Measurements from ENCODE around the gene ADARB1. TPM values are rescaled to one million over a fixed set of nuclear protein-coding genes. Genes with fewer than 3 reads are reported as not detected.

The ADARB1 gene
- total RNA-seq, 2 experiments from 2014 or later: 27.5 to 28.6 TPM

DNA sequence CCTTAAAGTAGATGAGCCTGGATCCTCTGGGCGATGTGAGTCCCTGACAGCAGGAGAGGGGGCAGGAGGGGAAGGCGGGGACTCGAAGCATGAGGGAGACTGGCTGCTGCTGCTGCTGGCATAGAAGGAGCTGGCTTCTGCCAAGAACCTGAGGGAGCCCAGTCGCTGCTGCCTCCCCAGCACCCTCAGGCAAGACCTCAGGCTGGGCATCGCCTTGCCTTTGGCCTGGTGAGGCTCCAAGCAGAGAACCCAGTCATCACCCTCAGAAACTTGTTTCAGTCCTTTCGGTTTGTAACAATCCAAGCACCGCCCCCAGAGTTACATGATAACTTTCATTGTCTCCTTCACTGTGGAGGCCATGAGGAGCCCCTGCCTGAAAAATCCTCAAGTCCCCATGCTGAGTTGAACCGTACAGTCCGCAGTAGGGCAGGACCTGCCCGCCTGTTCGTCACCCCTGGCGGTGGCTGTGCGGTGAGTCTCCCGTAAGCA is 174.6 kb downstream of the ADARB1 start:
- TF ChIP-seq, protein P1, sequence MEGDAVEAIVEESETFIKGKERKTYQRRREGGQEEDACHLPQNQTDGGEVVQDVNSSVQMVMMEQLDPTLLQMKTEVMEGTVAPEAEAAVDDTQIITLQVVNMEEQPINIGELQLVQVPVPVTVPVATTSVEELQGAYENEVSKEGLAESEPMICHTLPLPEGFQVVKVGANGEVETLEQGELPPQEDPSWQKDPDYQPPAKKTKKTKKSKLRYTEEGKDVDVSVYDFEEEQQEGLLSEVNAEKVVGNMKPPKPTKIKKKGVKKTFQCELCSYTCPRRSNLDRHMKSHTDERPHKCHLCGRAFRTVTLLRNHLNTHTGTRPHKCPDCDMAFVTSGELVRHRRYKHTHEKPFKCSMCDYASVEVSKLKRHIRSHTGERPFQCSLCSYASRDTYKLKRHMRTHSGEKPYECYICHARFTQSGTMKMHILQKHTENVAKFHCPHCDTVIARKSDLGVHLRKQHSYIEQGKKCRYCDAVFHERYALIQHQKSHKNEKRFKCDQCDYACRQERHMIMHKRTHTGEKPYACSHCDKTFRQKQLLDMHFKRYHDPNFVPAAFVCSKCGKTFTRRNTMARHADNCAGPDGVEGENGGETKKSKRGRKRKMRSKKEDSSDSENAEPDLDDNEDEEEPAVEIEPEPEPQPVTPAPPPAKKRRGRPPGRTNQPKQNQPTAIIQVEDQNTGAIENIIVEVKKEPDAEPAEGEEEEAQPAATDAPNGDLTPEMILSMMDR (IDR thresholded peaks at IDR 0.05): no peak
- H3K27ac Mint-ChIP-seq: no peak overlapping the region
- H3K9me3 Mint-ChIP-seq: no peaks in the 10 kb centered on the region
- intact Hi-C loops (cut with DNase I, micrococcal nuclease): no loop called here
- Histone ChIP-seq H3K4me1 (ENCODE audit: insufficient read depth, low read length) (no peaks in the 10 kb centered on the region), H3K27ac (ENCODE audit: low read depth in 1 of 2, low read length in 2 of 2) (no peak overlapping the region), H3K27me3 (ENCODE audit: control insufficient read depth in 1 of 2, insufficient read depth in 2 of 2, low read length in 2 of 2) (no peaks in the 10 kb centered on the region), H3K4me3 (ENCODE audit: low read length) (no peak overlapping the region), H3K9me3 (ENCODE audit: control insufficient read depth in 1 of 2, insufficient read depth in 1 of 2, low read length in 2 of 2) (peaks cover 3 to 5% of the 10 kb centered on the region in 2 experiments), H3K36me3 (ENCODE audit: insufficient read depth, low read length) (no peaks in the 10 kb centered on the region)
- no peaks in the 10 kb centered on the region for H3K4me1 Mint-ChIP-seq (ENCODE audit: low read depth)
- CTCF ChIA-PET: no interaction called here
- no peak for DNase-seq
- no peaks in the 10 kb centered on the region for H3K27me3 Mint-ChIP-seq
- no peaks in the 10 kb centered on the region for H3K36me3 Mint-ChIP-seq (ENCODE audit: low read depth)
- H3K4me3 Mint-ChIP-seq: no peak overlapping the region
- ATAC-seq (ENCODE audit: poor library complexity): no peak
- POLR2A ChIA-PET: no interaction called here

DNA sequence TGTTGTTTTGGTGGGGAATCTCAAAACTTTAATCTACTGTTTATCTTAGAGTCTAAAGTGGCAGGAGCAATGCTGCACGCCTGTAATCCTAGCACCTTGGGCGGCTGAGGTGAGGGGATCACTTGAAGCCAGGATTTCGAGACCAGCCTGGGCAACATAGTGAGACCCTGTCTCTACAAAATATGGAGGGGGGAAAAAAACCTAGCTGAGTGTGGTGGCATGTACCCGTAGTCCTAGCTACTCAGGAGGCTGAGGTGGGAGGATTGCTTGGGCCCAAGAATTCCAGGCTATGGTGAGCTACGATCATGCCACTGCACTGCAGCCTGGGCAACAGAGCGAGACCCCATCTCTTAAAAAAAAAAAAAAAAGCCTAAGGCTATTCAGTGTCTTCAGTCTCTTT is 175.2 kb downstream of the ADARB1 start:
- Mint-ChIP-seq H3K9me3 (no peaks in the 10 kb centered on the region), H3K4me3 (no peak overlapping the region), H3K27me3 (peaks cover 5% of the 10 kb centered on the region), H3K27ac (no peak overlapping the region), H3K4me1 (ENCODE audit: low read depth) (no peaks in the 10 kb centered on the region), H3K36me3 (ENCODE audit: low read depth) (no peaks in the 10 kb centered on the region)
- H3K9me3 ChIP-seq (ENCODE audit: control insufficient read depth in 1 of 2, insufficient read depth in 1 of 2, low read length in 2 of 2): peaks cover 0 to 4% of the 10 kb centered on the region in 2 experiments
- no peak for DNase-seq
- ChIA-PET CTCF (no interaction called here), POLR2A (no interaction called here)
- H3K27me3 ChIP-seq (ENCODE audit: control insufficient read depth in 1 of 2, insufficient read depth in 2 of 2, low read length in 2 of 2): peaks cover 0 to 5% of the 10 kb centered on the region in 2 experiments
- intact Hi-C loops (cut with DNase I, micrococcal nuclease): no loop called here
- ATAC-seq (ENCODE audit: poor library complexity): no peak
- H3K36me3 ChIP-seq (ENCODE audit: insufficient read depth, low read length): no peaks in the 10 kb centered on the region
- peaks cover 3% of the 10 kb centered on the region for H3K4me1 ChIP-seq (ENCODE audit: insufficient read depth, low read length)
- H3K4me3 ChIP-seq (ENCODE audit: low read length): no peak overlapping the region
- H3K27ac ChIP-seq (ENCODE audit: low read depth in 1 of 2, low read length in 2 of 2): no peak overlapping the region
- TF ChIP-seq, protein P1 (IDR thresholded peaks at IDR 0.05): no peak

- ATAC-seq (ENCODE audit: poor library complexity) (no peak), DNase-seq (no peak)
- Histone ChIP-seq H3K27ac (ENCODE audit: low read depth in 1 of 2, low read length in 2 of 2) (no peak overlapping the region), H3K4me3 (ENCODE audit: low read length) (no peak overlapping the region), H3K27me3 (ENCODE audit: control insufficient read depth in 1 of 2, insufficient read depth in 2 of 2, low read length in 2 of 2) (peaks cover 0 to 5% of the 10 kb centered on the region in 2 experiments), H3K36me3 (ENCODE audit: insufficient read depth, low read length) (no peaks in the 10 kb centered on the region), H3K9me3 (ENCODE audit: control insufficient read depth in 1 of 2, insufficient read depth in 1 of 2, low read length in 2 of 2) (no peaks in the 10 kb centered on the region), H3K4me1 (ENCODE audit: insufficient read depth, low read length) (peaks cover 7% of the 10 kb centered on the region)
- H3K4me3 Mint-ChIP-seq: no peak overlapping the region
- intact Hi-C loops (cut with DNase I, micrococcal nuclease): no loop called here
- peaks cover 9% of the 10 kb centered on the region for H3K27me3 Mint-ChIP-seq
- H3K4me1 Mint-ChIP-seq (ENCODE audit: low read depth): no peaks in the 10 kb centered on the region
- no peaks in the 10 kb centered on the region for H3K36me3 Mint-ChIP-seq (ENCODE audit: low read depth)
- CTCF ChIA-PET: no interaction called here
- H3K9me3 Mint-ChIP-seq: no peaks in the 10 kb centered on the region
- POLR2A ChIA-PET: no interaction called here
- TF ChIP-seq, protein P1 (IDR thresholded peaks at IDR 0.05): no peak
- no peak overlapping the region for H3K27ac Mint-ChIP-seq
These were observed 175.9 kb downstream of the ADARB1 start for GRCh38 chr21:45250272-45250671.

Measured in CD4-positive, alpha-beta T cell (primary cell).